Measurements from ENCODE around the gene LSM2. TPM values are rescaled to one million over a fixed set of nuclear protein-coding genes. Genes with fewer than 3 reads are reported as not detected.

LSM2 gene
- total RNA-seq, 1 donor from 2014 or later = 55.8 TPM

DNA sequence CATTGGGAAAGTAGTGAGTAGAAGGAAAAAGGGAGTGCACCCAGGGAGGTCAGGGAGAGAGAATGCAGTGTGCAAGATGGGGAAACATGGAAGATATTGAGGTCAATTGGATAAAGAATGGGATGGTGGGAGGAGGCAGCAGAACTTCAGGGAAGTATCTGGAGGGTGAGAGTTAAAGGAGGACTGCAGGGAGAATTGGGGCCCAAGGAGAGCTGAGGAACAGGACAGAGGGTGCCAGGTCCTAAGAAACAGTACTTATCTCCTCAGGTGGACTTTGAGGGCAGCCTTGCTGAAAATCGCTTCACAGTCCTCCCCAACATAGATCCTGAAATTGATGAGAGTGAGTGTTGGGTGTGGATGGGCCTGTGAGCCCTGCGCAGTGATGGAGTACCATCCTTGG lies 48.5 kb downstream of the LSM2 start:
- no peak overlapping the region for H3K27ac Mint-ChIP-seq
- TF ChIP-seq CTCF (IDR thresholded peaks at IDR 0.05; ENCODE audit: unreplicated experiment) = no peak
- H3K4me3 Mint-ChIP-seq = no peak overlapping the region
- DNase-seq (ENCODE audit: low spot score in 2 of 2, unreplicated experiment in 2 of 2) = no peak
- no peaks in the 10 kb centered on the region for H3K27me3 Mint-ChIP-seq (ENCODE audit: low read depth)
- peaks cover under 1% of the 10 kb centered on the region for H3K4me1 Mint-ChIP-seq
- peaks cover 7% of the 10 kb centered on the region for H3K36me3 Mint-ChIP-seq
- no peaks in the 10 kb centered on the region for H3K9me3 Mint-ChIP-seq

DNA sequence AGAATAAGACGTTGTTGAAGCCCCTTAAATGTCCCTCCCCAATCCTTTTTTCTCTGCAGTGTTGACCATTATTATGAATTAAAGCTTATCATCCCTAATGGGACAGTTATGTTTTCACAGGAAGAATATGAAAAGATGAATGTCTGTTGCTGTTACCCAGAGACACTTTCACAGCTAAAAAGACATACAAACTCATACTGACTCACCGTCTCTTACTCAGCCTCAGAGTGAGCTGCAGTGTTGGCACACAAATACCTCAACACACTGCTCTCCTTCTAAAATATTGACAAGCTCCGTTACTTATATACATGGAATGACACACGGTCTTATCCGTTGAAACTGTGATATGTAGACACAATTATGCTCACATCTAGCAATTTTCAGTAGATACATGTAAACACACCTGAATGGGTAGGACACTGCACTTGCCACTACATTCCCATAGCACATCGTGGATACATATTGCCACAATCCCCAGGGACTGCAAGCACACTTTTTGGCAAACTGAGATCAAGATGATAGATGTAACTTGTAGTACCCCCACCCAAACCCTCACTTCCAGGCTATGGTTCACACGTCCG lies 53.9 kb downstream of the LSM2 start:
- TF ChIP-seq CTCF (IDR thresholded peaks at IDR 0.05; ENCODE audit: unreplicated experiment) = no peak
- Mint-ChIP-seq H3K4me3 (no peak overlapping the region), H3K4me1 (no peaks in the 10 kb centered on the region), H3K27ac (no peak overlapping the region), H3K36me3 (peaks cover 3% of the 10 kb centered on the region), H3K9me3 (no peaks in the 10 kb centered on the region), H3K27me3 (ENCODE audit: low read depth) (no peaks in the 10 kb centered on the region)
- DNase-seq (ENCODE audit: low spot score in 2 of 2, unreplicated experiment in 2 of 2) = no peak

DNA sequence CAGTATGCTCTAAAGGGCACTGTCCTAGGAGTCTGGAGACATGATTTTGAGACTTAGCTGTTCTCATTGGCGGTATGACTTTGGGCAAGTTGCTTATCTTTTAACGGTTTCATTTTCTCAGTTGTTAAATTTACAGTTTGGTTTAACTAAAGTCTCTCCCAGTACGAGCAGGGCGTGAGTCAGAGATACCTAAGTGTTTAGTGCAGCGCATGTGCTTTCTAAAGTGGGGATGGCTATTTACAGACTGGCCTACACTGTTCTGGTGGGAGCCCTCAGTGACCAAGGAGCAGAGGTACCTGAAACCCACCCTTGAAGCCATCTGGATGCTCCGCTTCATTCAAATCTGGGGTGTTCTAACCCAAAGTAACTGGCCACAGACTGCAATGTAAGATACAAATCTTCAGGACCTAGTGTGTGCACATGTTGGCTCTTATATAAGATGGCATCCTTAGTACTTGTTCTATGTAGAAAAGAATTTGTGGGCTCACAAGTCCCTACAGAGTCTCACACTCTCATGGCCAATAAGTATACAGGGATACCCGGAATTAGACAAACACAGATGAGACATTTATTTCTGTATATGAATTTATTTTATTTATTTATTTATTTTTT lies 56.2 kb downstream of the LSM2 start:
- no peaks in the 10 kb centered on the region for H3K9me3 Mint-ChIP-seq
- H3K4me3 Mint-ChIP-seq = no peak overlapping the region
- H3K36me3 Mint-ChIP-seq = peaks cover 3% of the 10 kb centered on the region
- H3K27ac Mint-ChIP-seq = no peak overlapping the region
- H3K27me3 Mint-ChIP-seq (ENCODE audit: low read depth) = no peaks in the 10 kb centered on the region
- DNase-seq (ENCODE audit: low spot score in 2 of 2, unreplicated experiment in 2 of 2) = no peak
- no peak for TF ChIP-seq CTCF (IDR thresholded peaks at IDR 0.05; ENCODE audit: unreplicated experiment)
- no peaks in the 10 kb centered on the region for H3K4me1 Mint-ChIP-seq

GRCh38 chr6:31749301-31750036 lies 57.3 kb downstream of the LSM2 start:
- Mint-ChIP-seq H3K4me3 (no peak overlapping the region), H3K4me1 (no peaks in the 10 kb centered on the region), H3K9me3 (no peaks in the 10 kb centered on the region), H3K27me3 (ENCODE audit: low read depth) (no peaks in the 10 kb centered on the region), H3K27ac (no peak overlapping the region), H3K36me3 (peaks cover 3% of the 10 kb centered on the region)
- no peak for DNase-seq (ENCODE audit: low spot score in 2 of 2, unreplicated experiment in 2 of 2)
- TF ChIP-seq CTCF (IDR thresholded peaks at IDR 0.05; ENCODE audit: unreplicated experiment) = no peak

Other genes starting within 250 kb of the LSM2 start
- gene LTA, start 234.7 kb downstream of the LSM2 start, total RNA-seq = 0.16 to 0.18 TPM in 2 of 3 replicates, not detected in the other
- 0.52 to 0.60 TPM (median 0.60 TPM) in 3 replicates for gene TNF, start 231.4 kb downstream of the LSM2 start, total RNA-seq
- 0.32 TPM in 1 of 3 replicates, not detected in the others for gene LTB, start 224.5 kb downstream of the LSM2 start, total RNA-seq
- gene LST1, start 220.7 kb downstream of the LSM2 start, total RNA-seq = 0.60 to 0.77 TPM in 2 of 3 replicates, not detected in the other
- gene NCR3, start 214.0 kb downstream of the LSM2 start, total RNA-seq = not detected in 3 replicates
- 5.1 to 6.0 TPM (median 5.1 TPM) in 3 replicates for gene AIF1, start 191.7 kb downstream of the LSM2 start, total RNA-seq
- gene PRRC2A, start 186.3 kb downstream of the LSM2 start, total RNA-seq = 273 to 290 TPM (median 288 TPM) in 3 replicates
- gene BAG6, start 154.3 kb downstream of the LSM2 start, total RNA-seq = 327 to 338 TPM (median 338 TPM) in 3 replicates
- 2.4 to 3.4 TPM (median 3.1 TPM) in 3 replicates for gene APOM, start 151.1 kb downstream of the LSM2 start, total RNA-seq
- 19.0 to 19.3 TPM (median 19.2 TPM) in 3 replicates for gene C6orf47, start 146.2 kb downstream of the LSM2 start, total RNA-seq
- gene GPANK1, start 142.0 kb downstream of the LSM2 start, total RNA-seq = 12.7 to 14.8 TPM (median 14.3 TPM) in 3 replicates
- 155 to 157 TPM (median 157 TPM) in 3 replicates for gene CSNK2B, start 140.9 kb downstream of the LSM2 start, total RNA-seq
- 34.2 to 37.5 TPM (median 36.5 TPM) in 3 replicates for gene LY6G5B, start 137.0 kb downstream of the LSM2 start, total RNA-seq
- 1.5 to 2.3 TPM (median 2.3 TPM) in 3 replicates for gene LY6G5C, start 125.9 kb downstream of the LSM2 start, total RNA-seq
- gene ABHD16A, start 103.6 kb downstream of the LSM2 start, total RNA-seq = 54.1 to 55.4 TPM (median 54.6 TPM) in 3 replicates
- not detected in 3 replicates for gene LY6G6F, start 100.1 kb downstream of the LSM2 start, total RNA-seq
- 0.67 to 1.8 TPM (median 0.82 TPM) in 3 replicates for gene LY6G6D, start 91.6 kb downstream of the LSM2 start, total RNA-seq
- 0.89 to 1.4 TPM (median 1.3 TPM) in 3 replicates for gene LY6G6C, start 85.2 kb downstream of the LSM2 start, total RNA-seq
- 0.16 to 0.33 TPM (median 0.25 TPM) in 3 replicates for gene MPIG6B, start 83.6 kb downstream of the LSM2 start, total RNA-seq
- 142 to 144 TPM (median 143 TPM) in 3 replicates for gene DDAH2, start 77.7 kb downstream of the LSM2 start, total RNA-seq
- gene CLIC1, start 70.4 kb downstream of the LSM2 start, total RNA-seq = 133 to 139 TPM (median 136 TPM) in 3 replicates
- 38.6 to 48.2 TPM (median 42.9 TPM) in 3 replicates for gene MSH5, start 67.0 kb downstream of the LSM2 start, total RNA-seq
- 8.7 to 12.8 TPM (median 11.6 TPM) in 3 replicates for gene SAPCD1, start 44.3 kb downstream of the LSM2 start, total RNA-seq
- gene VWA7, start 29.6 kb downstream of the LSM2 start, total RNA-seq = 1.5 to 1.8 TPM (median 1.6 TPM) in 3 replicates
- gene VARS1, start 11.2 kb downstream of the LSM2 start, total RNA-seq = 82.8 to 90.4 TPM (median 83.8 TPM) in 3 replicates
- 1.7 to 2.2 TPM (median 2.1 TPM) in 3 replicates for gene HSPA1L, start 8.3 kb upstream of the LSM2 start, total RNA-seq
- gene HSPA1A, start 8.6 kb upstream of the LSM2 start, total RNA-seq = 61.3 to 70.1 TPM (median 61.7 TPM) in 3 replicates
- gene HSPA1B, start 20.8 kb upstream of the LSM2 start, total RNA-seq = 105 to 109 TPM (median 108 TPM) in 3 replicates
- 23.2 to 24.7 TPM (median 24.4 TPM) in 3 replicates for gene NEU1, start 55.9 kb upstream of the LSM2 start, total RNA-seq
- gene SLC44A4, start 72.0 kb upstream of the LSM2 start, total RNA-seq = 0.40 to 0.94 TPM (median 0.66 TPM) in 3 replicates
- 127 to 135 TPM (median 129 TPM) in 3 replicates for gene EHMT2, start 90.7 kb upstream of the LSM2 start, total RNA-seq
- gene ZBTB12, start 95.1 kb upstream of the LSM2 start, total RNA-seq = 35.3 to 37.1 TPM (median 35.9 TPM) in 3 replicates
- 1.6 to 2.9 TPM (median 2.7 TPM) in 3 replicates for gene C2, start 120.8 kb upstream of the LSM2 start, total RNA-seq
- gene CFB, start 139.1 kb upstream of the LSM2 start, total RNA-seq = 1.4 to 2.4 TPM (median 1.8 TPM) in 3 replicates
- gene NELFE, start 152.0 kb upstream of the LSM2 start, total RNA-seq = 55.5 to 60.0 TPM (median 59.8 TPM) in 3 replicates
- 78.6 to 84.3 TPM (median 82.0 TPM) in 3 replicates for gene SKIC2, start 152.2 kb upstream of the LSM2 start, total RNA-seq
- gene DXO, start 165.2 kb upstream of the LSM2 start, total RNA-seq = 25.2 to 28.1 TPM (median 26.1 TPM) in 3 replicates
- gene C4A, start 175.1 kb upstream of the LSM2 start, total RNA-seq = 12.0 to 15.3 TPM (median 12.3 TPM) in 3 replicates
- gene C4B, start 207.8 kb upstream of the LSM2 start, total RNA-seq = 10.4 to 12.5 TPM (median 11.5 TPM) in 3 replicates
- gene CYP21A2, start 231.4 kb upstream of the LSM2 start, total RNA-seq = 0.58 to 1.2 TPM (median 0.91 TPM) in 3 replicates